GM18951 (cell line): ENCODE data around the gene LRATD1.
"Not testable (repeated sequence)": the region's sequence is repeated elsewhere in the genome, so short reads cannot be mapped to it uniquely, and the experiment has no call there.

Experiments used
- POLR2A ChIP-seq: IDR thresholded peaks from 4 replicates; pipeline ENCODE4 v1.6.1; 2011; ENCODE audit warnings: mild to moderate bottlenecking; ENCODE audit not compliant: insufficient read length, insufficient read depth; ENCODE audit errors: extremely low read depth
- in situ Hi-C: fragments of 300-500 bp; cut with MboI; formaldehyde crosslinking; loops from one replicate; pipeline ENCODE4 v1.12.0; 2022; ENCODE audit warnings: low sequenced_read_pairs, mixed read lengths, inconsistent platforms; ENCODE audit not compliant: unreplicated experiment

The LRATD1 gene

DNA sequence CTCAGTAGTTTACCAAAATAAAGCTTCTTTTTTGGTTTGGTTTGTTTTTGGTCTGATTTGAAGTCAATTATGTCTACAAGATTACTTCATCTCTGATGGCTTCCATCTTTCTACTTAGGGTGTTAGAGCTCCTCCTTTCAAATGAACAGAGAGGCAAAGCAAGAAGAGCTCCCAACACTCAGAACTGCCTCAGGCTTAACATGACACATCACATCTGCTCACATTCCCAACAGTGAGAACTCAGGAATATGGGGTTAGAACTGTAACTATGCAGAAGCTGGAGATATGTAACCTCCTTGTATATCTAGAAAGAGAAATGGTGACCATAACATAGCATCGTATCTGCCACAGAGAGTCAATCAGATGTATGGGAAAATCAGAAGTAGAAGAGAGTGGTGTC, 11.4 kb upstream of the LRATD1 start:
- in situ Hi-C loops = no loop called here
- no peak for TF ChIP-seq POLR2A

DNA sequence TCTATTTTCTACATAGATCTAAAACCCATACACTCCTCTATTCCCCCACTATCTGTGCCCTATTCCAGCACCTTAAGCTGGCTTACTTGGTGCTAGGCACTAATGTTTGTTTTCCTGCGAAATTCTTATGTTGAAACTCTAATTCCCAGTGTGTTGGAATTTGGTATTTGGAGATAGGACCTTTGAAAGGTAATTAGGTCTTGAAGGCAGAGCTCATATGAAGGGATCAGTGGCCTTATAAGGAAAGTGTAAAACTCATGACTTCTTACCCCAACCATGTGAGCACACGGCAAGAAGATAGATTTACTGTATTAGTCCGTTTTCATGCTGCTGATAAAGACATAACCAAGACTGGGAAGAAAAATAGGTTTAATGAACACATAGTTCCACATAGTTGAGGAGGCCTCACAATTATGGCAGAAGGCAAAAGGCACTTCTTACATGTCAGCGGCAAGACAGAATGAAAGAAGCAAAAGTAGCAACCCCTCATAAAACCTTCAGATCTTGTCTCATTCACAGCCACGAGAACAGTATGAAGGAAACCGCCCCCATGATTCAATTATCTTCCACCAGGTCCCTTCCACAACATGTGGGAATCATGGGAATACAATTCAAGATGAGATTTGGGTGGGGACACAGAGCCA, 10.5 kb upstream of the LRATD1 start:
- in situ Hi-C loops = no loop called here
- TF ChIP-seq POLR2A = no peak

DNA sequence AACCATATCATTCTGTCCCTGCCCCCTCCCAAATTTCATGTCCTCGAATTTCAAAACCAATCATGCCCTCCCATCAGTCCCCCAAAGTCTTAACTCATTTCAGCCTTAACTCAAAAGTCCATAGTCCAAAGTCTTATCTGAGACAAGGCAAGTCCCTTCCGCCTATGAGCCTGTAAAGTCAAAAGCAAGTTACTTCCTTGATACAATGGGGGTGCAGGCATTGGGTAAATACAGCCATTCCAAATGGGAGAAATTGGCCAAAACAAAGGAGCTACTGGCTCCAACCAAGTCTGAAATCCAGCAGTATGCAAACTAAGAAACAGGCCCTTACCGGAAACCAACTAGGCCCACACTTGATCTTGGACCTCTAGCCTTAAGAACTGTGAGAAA, 10.0 kb upstream of the LRATD1 start:
- in situ Hi-C loops = not testable (repeated sequence)

DNA sequence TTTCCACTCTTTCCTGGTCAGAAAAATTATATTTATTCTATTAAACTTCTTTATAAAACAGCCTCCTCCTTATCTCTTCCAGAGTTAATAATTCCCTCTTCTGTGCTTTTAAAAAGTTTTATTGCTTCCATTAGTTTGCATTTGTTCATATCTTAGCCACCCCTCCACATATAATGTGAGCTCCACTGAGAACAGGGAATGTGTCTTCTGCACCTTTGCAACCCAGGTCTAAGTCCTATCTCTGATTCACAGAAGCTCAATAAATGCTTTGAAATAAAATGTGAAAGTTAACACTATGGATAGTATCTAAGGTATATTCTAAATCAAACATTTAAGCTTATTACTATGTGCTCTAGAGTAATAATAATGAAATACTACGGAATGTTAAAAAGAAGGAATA, 9.3 kb upstream of the LRATD1 start:
- TF ChIP-seq POLR2A = no peak
- in situ Hi-C loops = no loop called here

DNA sequence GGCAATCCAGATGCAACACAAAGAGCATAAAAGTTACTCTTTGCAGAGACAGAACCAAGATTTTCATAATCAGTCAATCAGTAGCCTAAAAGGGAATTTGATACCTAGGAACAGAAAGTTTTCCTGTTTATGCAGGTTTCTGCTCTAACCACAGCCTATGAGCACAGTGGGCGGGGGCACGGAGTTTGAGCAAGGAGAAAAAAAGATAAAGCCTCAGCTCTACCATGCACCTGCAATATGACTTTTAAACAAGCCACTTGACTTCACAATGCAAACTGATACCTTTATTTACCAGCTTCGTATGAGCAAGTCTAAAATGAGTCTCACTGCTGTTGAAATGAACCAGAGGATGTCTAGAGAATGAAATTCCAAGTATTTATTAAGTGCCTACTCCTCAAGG, 5.6 kb upstream of the LRATD1 start:
- no peak for TF ChIP-seq POLR2A
- in situ Hi-C loops = no loop called here

DNA sequence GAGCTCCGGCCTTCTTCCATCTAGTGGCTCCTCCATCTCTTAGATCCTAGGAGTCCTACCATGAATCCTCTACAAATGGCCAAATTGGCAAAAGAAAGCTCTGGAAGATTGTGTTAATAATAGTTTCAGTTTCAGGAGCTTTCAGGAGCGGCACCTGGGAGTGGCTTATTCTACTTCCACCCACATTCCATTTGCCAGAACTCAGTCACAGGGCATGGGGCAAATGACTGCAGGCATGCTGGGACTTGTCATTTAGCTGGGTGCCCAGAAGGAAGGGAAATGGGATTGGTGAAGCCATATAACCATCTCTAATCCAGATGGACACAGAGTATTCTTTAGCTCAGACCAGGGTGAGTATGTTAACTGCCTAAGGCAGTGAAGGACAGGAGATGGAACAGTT, 3.6 kb upstream of the LRATD1 start:
- TF ChIP-seq POLR2A = no peak
- in situ Hi-C loops = no loop called here

DNA sequence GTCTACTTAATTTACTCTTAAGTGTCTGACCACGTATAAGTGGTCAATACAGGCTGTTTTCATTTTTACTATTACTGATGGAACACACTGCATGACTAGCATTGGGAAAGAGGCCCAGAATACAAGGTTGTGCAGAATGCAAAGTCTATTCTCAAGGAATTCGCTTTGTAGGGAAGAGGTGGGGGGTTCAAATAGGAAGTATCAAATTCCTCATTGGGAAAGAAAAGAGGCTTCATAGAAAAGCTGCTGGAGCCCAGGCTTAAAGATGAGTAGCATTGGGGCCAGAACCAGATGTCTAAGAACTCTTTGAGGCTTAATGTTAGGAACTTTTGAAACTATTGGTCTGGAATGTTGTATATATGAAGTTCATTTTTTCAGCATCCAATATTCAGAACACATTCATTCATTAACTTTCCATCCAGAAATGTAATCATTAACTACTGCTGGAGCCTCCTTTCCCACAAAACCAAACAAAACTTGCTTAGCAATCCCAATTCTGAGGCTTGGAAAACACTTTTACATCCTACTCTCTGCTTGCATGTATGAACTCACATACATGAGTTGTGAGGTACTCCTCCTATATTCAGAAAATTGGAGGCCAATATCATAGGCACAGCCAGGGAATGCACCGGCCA, 994 bp upstream of the LRATD1 start:
- in situ Hi-C loops = no loop called here
- TF ChIP-seq POLR2A = no peak

DNA sequence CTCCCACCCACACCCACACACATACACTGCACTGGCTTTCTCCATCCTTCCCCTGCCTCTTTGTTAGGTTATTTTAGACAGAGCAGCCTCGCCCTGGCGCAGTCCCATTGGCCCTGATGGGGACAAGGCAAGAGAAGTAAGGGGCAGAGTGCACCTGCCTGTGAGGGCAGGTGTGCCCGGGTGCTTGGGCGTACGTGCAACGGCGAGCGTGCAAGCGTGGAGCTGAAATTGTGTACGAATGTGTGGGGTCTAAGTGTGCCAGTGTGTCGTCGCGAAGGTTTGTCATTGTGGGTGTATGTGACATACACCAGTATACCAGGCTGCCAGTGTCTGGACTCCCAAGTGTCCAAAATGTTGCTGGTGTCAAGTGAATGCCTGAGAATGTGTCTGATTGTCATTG, 544 bp downstream of the LRATD1 start:
- in situ Hi-C loops = no loop called here
- no peak for TF ChIP-seq POLR2A

DNA sequence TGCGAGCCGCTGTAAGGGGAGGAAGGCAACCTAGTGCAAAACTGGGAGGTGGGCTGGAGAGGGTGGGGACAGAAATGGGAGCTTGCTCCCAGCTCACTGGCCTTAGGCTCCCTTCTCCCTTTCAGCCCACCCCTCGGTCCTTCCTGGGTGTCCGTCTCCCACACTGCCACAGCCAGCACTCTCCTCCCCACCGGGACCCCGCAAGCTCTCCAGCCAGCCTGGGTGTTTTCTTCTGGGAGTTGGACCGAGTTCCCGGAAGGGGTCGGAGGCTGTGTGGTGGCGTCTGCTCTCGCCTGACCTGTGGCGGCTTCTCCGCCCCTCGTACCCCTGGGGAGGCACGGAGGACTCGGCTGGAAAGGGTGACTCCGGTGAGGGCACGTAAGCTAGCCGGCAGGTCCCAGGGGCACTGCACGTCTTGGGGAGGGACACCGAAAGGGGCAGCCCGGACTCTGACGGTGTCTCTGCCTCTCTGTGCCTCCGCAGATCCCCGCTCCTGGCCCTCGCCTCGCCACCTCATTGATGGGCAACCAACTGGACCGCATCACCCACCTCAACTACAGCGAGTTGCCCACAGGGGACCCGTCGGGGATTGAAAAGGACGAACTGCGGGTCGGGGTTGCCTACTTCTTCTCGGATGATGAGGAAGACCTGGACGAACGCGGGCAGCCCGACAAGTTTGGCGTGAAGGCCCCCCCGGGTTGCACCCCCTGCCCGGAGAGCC, 1.1 kb downstream of the LRATD1 start:
- in situ Hi-C loops = no loop called here
- TF ChIP-seq POLR2A = no peak

DNA sequence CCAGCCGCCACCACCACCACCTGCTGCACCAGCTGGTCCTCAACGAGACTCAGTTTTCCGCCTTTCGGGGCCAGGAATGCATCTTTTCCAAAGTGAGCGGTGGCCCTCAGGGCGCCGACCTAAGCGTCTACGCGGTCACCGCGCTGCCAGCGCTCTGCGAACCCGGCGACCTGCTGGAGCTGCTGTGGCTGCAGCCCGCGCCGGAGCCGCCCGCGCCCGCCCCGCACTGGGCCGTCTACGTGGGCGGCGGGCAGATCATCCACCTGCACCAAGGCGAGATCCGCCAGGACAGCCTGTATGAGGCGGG, 1.6 kb downstream of the LRATD1 start:
- TF ChIP-seq POLR2A = no peak
- in situ Hi-C loops = no loop called here

DNA sequence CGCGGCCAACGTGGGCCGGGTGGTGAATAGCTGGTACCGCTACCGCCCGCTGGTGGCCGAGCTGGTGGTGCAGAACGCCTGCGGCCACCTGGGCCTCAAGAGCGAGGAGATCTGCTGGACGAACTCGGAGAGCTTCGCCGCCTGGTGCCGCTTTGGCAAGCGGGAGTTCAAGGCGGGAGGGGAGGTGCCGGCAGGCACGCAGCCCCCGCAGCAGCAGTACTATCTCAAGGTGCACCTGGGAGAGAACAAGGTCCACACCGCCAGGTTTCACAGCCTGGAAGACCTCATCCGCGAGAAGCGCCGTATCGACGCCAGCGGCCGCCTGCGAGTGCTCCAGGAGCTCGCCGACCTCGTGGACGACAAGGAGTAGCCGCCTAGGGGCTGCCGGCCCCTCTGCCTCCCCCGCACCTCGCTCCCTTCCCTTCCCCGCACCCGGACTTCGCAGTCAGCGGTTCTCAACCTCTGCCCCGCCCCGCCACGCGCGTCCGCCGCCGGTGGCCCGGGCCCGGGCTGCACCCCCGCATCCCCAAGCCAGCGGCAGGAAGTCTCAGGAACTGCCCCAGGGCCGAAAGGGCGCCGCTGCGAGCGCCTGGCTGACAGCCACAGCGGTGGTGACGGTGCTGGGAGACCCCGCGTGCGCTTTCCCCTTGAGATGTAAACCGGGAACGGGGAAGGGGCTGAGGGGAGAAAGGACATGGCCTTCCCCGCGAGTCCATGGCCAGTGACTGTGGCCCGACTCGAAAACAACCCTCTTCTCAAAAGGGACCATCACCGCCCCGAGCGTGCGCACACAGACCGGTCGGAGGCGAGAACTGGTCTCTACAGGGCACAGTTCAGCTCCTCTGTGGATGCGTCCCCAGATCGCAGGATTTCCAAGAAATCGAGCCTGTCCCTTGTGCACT, 2.2 kb downstream of the LRATD1 start:
- no peak for TF ChIP-seq POLR2A
- in situ Hi-C loops = no loop called here

DNA sequence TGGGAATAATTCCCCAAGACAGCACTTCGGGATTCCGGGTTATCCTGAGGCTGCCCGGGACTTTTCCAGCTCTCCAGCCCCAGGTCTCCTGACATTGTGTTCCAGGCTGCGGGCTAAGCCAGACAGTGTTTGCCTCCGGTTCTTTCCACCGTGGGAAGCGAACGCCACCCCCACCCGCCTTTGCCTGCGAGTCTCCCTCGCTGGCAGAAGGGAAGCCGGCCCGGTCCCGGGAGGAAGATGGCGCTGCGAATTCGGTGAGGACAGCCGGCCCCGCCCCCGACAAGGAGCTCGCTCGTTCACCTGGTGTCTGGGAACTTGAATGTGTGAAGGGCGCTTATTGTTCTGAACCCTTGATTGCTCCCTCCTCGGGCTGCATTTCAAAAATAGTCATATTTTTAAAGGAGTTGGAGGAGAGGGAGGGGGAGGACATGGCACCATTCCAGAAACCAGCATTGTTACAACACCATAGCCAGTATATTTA, 2.9 kb downstream of the LRATD1 start:
- TF ChIP-seq POLR2A = no peak
- in situ Hi-C loops = no loop called here

DNA sequence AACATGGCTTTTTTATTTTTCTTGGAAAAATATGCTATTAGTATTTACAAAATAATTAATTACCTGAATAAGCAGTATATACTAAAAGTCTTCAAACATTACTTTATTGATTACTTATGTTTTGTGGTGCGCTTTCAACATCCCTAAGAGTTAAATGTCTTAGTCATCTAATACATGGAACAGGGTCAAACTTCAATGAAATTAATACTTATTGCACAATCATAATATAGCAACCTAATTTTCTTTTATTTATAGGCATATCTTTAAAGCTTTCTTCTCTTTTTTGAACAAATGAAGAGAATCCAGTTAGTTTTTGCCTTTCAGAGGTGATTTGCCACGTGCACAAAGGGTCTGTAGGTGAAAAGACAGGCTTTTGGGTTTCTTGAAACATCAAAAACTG, 6.0 kb downstream of the LRATD1 start:
- TF ChIP-seq POLR2A = no peak
- in situ Hi-C loops = no loop called here
